HCEC 1CT (cell line): ENCODE data around the gene GAL3ST3.
A peak's percentile ranks its signal among the peaks of the same experiment; 100 is the strongest.

ENCODE experiments used
- DNase-seq: peaks from one replicate; pipeline ENCODE4 v3.0.0-alpha.2; 2017

GAL3ST3 gene

GRCh38 chr11:66068923-66069714 is 20.2 kb upstream of the GAL3ST3 start:
- peak; percentile 55 for DNase-seq

GRCh38 chr11:66068154-66068821 is 19.3 kb upstream of the GAL3ST3 start:
- peak; percentile 58 for DNase-seq

GRCh38 chr11:66067640-66068039 is 18.7 kb upstream of the GAL3ST3 start:
- no peak for DNase-seq

- DNase-seq: no peak
Measured at GRCh38 chr11:66066751-66067150, 17.8 kb upstream of the GAL3ST3 start.

- DNase-seq: no peak
Measured at GRCh38 chr11:66064571-66064970, 15.6 kb upstream of the GAL3ST3 start.

- no peak for DNase-seq
Measured at GRCh38 chr11:66063900-66064299, 14.9 kb upstream of the GAL3ST3 start.

GRCh38 chr11:66062408-66062807 is 13.4 kb upstream of the GAL3ST3 start:
- no peak for DNase-seq

- DNase-seq: no peak
Measured at GRCh38 chr11:66061268-66061667, 12.3 kb upstream of the GAL3ST3 start.

- DNase-seq: no peak
Measured at GRCh38 chr11:66059966-66060680, 11.2 kb upstream of the GAL3ST3 start.

- no peak for DNase-seq
Measured at GRCh38 chr11:66056501-66056900, 7.5 kb upstream of the GAL3ST3 start.

GRCh38 chr11:66055021-66055420 is 6.1 kb upstream of the GAL3ST3 start:
- DNase-seq: no peak

- DNase-seq: no peak
Measured at GRCh38 chr11:66052664-66052982, 3.7 kb upstream of the GAL3ST3 start.

GRCh38 chr11:66051766-66052663 is 3.1 kb upstream of the GAL3ST3 start, which contains the start of gene SF3B2:
Gene SF3B2 (plus strand): TSS chr11:66052364. CDS start chr11:66052385, 21 bp downstream.
- peak; percentile 99 for DNase-seq

- DNase-seq: no peak
Measured at GRCh38 chr11:66051371-66051765, 2.4 kb upstream of the GAL3ST3 start.

- no peak for DNase-seq
Measured at GRCh38 chr11:66050581-66051231, 1.7 kb upstream of the GAL3ST3 start.

- no peak for DNase-seq
Measured at GRCh38 chr11:66047541-66048365, 1.2 kb downstream of the GAL3ST3 start.

- DNase-seq: no peak
Measured at GRCh38 chr11:66046901-66047300, 2.1 kb downstream of the GAL3ST3 start.

- DNase-seq: peak; percentile 64
Measured at GRCh38 chr11:66045177-66045639, 3.8 kb downstream of the GAL3ST3 start.

GRCh38 chr11:66044757-66045156 is 4.2 kb downstream of the GAL3ST3 start:
- DNase-seq: peak; percentile 52

- no peak for DNase-seq
Measured at GRCh38 chr11:66042996-66043906, 5.7 kb downstream of the GAL3ST3 start.
